ENCODE measurements around the gene DDX43.

DNA sequence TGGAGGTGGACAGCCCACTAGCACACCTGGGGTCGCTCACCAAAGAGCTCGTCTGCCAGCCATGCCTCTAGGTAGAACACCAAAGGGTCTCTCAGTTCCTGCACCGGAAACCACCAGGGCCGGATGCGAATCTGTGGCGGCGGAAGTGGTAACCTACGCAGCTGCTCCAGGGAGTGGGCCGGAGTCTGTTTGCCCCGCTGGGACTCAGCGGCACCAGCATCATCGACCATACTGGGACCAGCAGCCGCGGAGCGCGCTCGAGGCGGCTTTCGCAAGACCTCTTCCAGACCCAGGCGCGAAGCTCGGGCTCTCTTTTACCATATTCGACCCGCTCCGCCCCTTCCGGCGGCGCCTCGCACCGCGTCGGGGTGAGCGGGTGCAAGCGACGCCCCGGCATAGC, 25.1 kb upstream of the DDX43 start, which contains the start of gene OOEP:
- TF ChIP-seq POLR2AphosphoS5 (IDR thresholded peaks at IDR 0.05; ENCODE audit: low read depth, low read length), result no peak
- no peak for TF ChIP-seq POLR2A (IDR thresholded peaks at IDR 0.05; ENCODE audit: low read depth, low read length)

All from GM12892 (cell line).